Gastrocnemius medialis (tissue), 4 donors: Measurements from ENCODE around the gene NUCB2.

Experiments used
- POLR2A ChIP-seq, 2 donors: fragments of 450-650 bp; IDR thresholded peaks; one replicate each; pipeline ENCODE4 v1.6.1; 2017; ENCODE audit warnings: antibody characterized with exemption in 2 of 2, mild to moderate bottlenecking in 2 of 2, moderate library complexity in 2 of 2
- TF ChIP-seq, protein P1 (sequence below), 5 experiments: fragments of 450-650 bp in 3 of 5; fragments of 200-600 bp in 2 of 5; sonication (generic) in 2 of 5; IDR thresholded peaks in 4 of 5; conservative IDR thresholded peaks in 1 of 5; 1 replicate in 4 of 5; 2 replicates in 1 of 5; pipeline ENCODE4 v1.5.1; 2016 to 2019; ENCODE audit warnings: antibody characterized with exemption in 5 of 5, mild to moderate bottlenecking in 3 of 5, moderate library complexity in 3 of 5

DNA sequence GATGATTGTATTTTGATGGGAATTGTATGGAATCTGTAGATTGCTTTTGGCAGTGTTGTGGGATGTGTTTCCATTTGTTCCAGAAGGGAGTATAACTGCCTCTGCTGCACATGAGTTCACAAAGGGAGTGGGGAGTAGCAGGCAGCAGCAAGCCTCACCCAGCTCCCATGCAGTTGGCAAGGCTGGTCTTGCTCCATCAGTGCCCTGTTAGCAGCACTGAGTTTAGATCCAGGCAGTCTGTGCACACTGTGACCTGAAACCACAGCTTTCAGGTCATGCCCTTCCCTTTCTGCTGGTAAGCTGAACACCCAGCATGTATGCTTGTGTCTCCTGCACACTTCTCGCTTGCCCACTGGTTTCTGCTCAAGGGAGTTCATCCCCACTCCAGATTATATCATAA lies 3.7 kb upstream of the NUCB2 start:
- no peak for TF ChIP-seq POLR2A (IDR thresholded peaks at IDR 0.05)
- TF ChIP-seq, protein P1, sequence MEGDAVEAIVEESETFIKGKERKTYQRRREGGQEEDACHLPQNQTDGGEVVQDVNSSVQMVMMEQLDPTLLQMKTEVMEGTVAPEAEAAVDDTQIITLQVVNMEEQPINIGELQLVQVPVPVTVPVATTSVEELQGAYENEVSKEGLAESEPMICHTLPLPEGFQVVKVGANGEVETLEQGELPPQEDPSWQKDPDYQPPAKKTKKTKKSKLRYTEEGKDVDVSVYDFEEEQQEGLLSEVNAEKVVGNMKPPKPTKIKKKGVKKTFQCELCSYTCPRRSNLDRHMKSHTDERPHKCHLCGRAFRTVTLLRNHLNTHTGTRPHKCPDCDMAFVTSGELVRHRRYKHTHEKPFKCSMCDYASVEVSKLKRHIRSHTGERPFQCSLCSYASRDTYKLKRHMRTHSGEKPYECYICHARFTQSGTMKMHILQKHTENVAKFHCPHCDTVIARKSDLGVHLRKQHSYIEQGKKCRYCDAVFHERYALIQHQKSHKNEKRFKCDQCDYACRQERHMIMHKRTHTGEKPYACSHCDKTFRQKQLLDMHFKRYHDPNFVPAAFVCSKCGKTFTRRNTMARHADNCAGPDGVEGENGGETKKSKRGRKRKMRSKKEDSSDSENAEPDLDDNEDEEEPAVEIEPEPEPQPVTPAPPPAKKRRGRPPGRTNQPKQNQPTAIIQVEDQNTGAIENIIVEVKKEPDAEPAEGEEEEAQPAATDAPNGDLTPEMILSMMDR (IDR thresholded peaks at IDR 0.05 in 4 of 5, conservative IDR thresholded peaks at IDR 0.05 in 1 of 5): no peak
